GM19328 (cell line): Measurements from ENCODE around the gene SORCS2.

ENCODE experiments used
- ATAC-seq: cut with Tn5 transposase; IDR thresholded peaks from one replicate; pipeline ENCODE4 v1.9.1; 2021; ENCODE audit warnings: mild to moderate bottlenecking, moderate library complexity; ENCODE audit not compliant: unreplicated experiment

SORCS2 gene

GRCh38 chr4:7299908-7300710 is 107.8 kb downstream of the SORCS2 start:
- no peak for ATAC-seq

GRCh38 chr4:7300711-7301095 is 108.4 kb downstream of the SORCS2 start:
- ATAC-seq, result no peak

GRCh38 chr4:7301126-7301785 is 108.9 kb downstream of the SORCS2 start:
- ATAC-seq, result no peak

DNA sequence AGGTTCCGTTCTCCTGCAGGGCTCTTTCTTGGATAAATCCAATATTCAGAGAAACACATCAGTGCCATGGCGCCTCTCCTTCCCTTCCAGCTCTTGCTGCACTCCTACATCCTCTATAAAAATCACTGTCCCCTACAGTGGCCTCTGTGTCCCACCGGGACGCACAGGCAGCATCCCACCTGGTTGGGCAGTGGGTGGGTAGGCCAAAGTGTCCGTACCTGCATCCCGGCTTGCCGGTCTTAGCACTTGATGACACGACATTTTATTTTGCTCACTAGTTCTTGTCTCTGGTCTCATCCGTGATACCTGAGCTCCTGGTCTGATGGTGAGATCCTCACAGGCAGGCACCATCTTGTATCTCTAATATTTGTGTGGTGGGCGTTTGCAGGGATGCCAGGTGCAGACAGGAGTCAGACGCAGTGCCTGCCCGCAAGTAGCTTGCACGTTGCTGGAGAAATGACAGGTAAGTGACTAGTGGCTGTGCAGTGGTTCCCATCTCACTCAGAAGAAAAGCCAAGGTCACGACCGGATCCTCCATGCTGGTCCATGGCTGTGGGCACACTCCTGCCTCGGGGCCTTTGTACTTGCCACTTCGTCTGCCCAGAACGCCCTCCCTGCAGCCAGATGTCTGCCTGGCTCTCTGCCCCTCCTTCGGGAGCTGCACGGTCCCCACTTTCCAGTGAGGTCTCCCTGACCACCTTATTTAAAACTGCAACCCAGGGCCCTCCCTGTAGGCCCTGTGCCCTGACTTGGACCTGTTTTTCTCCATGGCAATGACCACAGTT is 109.7 kb downstream of the SORCS2 start:
- no peak for ATAC-seq

DNA sequence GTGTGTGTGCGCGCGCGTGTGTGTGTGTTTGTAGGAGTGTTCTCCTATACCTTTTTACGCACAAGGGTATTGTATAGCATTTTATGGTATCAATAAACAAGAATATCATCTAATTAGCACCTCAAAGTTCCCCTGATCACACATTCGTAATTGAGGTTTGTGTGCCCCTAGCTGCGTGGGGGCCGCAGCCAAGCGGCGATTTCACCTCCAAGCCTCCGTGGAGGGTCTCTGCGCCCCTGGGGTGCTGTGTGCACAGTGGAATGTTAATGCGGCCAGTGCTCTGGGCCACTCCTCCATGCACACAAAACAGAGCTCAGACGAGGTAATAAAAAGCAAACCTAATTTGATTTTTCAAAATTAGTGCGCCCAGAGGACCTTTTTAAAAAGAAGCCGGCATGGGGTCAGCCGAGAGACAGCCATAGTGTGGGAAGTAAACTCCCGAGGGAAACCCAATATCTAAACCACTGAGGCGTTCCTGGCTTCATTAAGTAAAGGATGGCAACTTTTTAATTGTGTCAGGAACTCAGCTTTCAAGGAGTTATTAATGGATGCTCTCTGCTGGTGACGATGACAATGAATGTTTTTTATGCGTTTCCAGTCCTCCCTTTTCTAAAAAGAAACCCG is 110.6 kb downstream of the SORCS2 start:
- no peak for ATAC-seq

DNA sequence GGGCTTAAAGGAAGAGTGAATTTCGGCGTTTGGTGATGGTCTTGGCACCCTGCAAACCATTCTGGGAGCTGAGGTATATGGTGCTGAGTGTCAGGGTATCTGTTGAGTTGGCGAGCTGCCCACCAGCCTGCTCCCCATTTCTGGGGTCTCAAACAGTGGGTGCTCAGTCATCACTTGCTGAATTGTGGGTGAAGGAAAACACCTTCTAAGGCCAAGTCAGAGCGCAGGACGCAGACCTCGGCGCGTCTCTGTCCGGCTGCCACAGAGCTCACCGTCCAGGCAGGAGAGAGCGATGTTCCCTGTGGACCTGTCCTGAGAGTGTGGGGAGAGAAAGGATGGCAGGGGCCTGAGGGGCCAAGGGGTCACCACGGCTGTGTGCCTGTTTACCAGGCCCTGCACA is 111.2 kb downstream of the SORCS2 start:
- no peak for ATAC-seq

- ATAC-seq, result no peak
Observed at GRCh38 chr4:7304436-7304835, 112.1 kb downstream of the SORCS2 start.

- no peak for ATAC-seq
Observed at GRCh38 chr4:7306021-7306965, 114.0 kb downstream of the SORCS2 start.

DNA sequence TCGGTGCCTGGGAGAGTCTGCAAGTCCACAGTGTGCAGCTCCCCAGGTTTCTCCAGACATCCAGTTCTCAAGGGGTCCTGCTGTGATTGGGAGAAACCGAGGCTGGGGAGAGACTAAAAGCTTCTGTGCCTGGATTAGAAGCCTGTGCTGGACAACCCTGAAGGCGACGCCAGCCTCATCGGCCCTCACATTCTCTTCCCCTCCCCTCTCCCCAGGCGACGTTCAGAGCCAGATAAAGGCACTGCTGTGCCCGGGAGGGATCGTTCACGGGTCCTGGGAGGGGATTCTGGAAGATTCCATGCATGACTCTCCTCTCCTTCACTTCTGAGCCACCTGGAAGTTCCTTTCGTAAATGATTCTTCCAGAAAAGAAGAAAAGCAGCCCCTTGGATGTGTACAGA is 114.6 kb downstream of the SORCS2 start:
- ATAC-seq, result no peak

GRCh38 chr4:7307394-7308099 is 115.2 kb downstream of the SORCS2 start:
- ATAC-seq, result no peak

DNA sequence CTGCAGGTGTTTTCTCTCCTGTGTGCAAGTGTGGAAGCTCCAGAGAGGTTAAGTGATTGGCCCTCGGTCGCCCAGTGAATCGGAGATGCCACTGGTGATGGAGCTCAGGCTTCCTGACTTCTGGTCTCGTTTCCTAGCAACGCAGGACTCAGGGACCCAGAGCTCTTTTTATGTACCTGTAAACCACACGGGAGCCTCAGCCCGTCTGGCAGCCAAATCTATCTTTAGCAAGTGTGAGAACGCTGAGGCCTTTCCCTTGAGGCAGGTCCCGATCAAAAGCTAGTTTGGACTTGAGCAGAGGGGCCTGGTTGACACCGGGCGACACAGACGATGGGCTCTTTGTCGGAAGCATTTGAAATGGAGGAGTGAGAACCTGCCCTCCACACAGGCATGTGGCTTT is 116.8 kb downstream of the SORCS2 start:
- ATAC-seq, result no peak

- no peak for ATAC-seq
Observed at GRCh38 chr4:7309636-7310390, 117.5 kb downstream of the SORCS2 start.

- ATAC-seq, result no peak
Observed at GRCh38 chr4:7310451-7310850, 118.1 kb downstream of the SORCS2 start.

GRCh38 chr4:7311205-7311604 is 118.9 kb downstream of the SORCS2 start:
- ATAC-seq, result no peak

DNA sequence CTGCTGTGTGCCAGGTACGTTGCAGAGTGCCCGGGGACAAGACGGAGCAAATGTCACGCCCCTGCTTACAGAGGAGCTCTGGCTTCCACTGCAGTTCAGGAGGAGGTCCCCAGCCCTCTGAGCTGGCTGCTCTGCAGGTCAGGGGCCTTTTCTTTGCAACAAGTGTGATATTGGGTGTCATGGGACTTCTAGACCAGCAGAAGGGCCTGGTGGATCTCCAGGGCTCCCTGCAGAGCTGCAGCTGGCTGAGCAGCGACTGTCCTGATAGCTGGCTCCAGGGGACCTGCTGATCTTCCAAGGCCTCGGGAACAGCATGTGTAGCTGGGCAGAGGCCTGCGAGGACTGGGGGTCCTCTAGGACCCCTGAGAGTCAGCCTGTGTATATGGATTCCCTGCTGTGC is 120.4 kb downstream of the SORCS2 start:
- ATAC-seq, result no peak

DNA sequence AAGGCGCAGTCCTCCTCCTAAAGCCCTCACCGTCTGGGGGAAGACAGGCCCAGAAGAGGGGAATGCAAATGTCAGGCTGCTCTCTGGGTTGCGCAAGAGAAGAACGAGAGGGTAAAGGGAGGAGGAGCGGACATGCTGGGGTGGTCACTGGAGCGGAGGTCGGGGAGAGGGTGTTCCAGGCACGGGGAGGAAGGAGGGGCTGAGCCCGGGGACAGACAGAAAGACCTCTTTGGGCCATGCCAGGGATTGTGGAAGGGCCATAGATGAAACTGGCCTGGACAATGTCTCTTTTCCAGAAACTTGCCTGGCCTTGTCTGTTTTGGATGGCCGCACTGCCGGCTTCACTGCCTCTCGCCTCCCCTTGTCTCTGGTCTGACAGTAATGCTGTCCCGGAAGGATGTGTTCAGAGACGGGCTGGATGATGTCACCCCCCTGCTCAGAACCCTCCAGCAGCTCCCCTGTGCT is 121.0 kb downstream of the SORCS2 start:
- ATAC-seq, result no peak

GRCh38 chr4:7313991-7314390 is 121.7 kb downstream of the SORCS2 start:
- no peak for ATAC-seq

GRCh38 chr4:7315286-7315685 is 122.9 kb downstream of the SORCS2 start:
- ATAC-seq, result no peak

DNA sequence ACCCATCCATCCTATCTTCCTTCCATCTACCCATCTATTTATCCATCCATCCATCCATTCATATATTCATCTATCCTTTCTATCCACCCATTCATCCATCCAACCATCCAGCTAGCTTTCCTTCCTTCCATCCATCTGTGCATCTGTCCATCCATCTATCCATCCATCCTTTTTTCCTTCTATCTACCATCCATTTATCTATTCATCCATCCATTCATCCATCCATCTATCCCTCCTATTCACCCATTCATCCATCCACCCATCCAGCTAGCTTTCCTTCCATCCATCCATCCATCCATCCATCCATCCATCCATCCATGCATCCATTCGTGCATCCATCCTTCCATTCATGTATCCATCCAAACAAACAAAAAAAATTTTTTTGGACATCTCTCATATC is 123.6 kb downstream of the SORCS2 start:
- no peak for ATAC-seq
